Measurements from ENCODE around the gene POLD4. TPM values are rescaled to one million over a fixed set of nuclear protein-coding genes. Genes with fewer than 3 reads are reported as not detected.
A peak's percentile ranks its signal among the peaks of the same experiment; 100 is the strongest.

Gene POLD4
- total RNA-seq, 1 donor from 2014 or later, result 69.3 TPM

GRCh38 chr11:67301313-67301921 lies 51.9 kb downstream of the POLD4 start:
- H3K36me3 ChIP-seq, result peaks cover 42% of the 10 kb centered on the region
- H3K27me3 ChIP-seq, result no peaks in the 10 kb centered on the region
- ATAC-seq (no peak), DNase-seq (peak; percentile 66)
- no peak for TF ChIP-seq CTCF (IDR thresholded peaks at IDR 0.05)
- H3K4me1 ChIP-seq, result peaks cover 25% of the 10 kb centered on the region
- no peak overlapping the region for H3K4me3 ChIP-seq
- H3K9me3 ChIP-seq, result no peaks in the 10 kb centered on the region
- H3K27ac ChIP-seq, result peak overlapping the region; percentile 86
- intact Hi-C loops (cut with DNase I), result no loop called here

Other genes starting within 250 kb of the POLD4 start
- gene KDM2A, start 234.3 kb downstream of the POLD4 start, total RNA-seq, result 79.5 TPM
- gene GRK2, start 87.1 kb downstream of the POLD4 start, total RNA-seq, result 98.4 TPM
- 59.4 TPM for gene ANKRD13D, start 64.2 kb downstream of the POLD4 start, total RNA-seq
- 36.4 TPM for gene SSH3, start 50.0 kb downstream of the POLD4 start, total RNA-seq
- gene CLCF1, start 20.1 kb upstream of the POLD4 start, total RNA-seq, result 4.0 TPM
- 20.7 TPM for gene RAD9A, start 38.4 kb upstream of the POLD4 start, total RNA-seq
- 134 TPM for gene PPP1CA, start 48.3 kb upstream of the POLD4 start, total RNA-seq
- 26.8 TPM for gene TBC1D10C, start 50.5 kb upstream of the POLD4 start, total RNA-seq
- 2.7 TPM for gene CARNS1, start 62.1 kb upstream of the POLD4 start, total RNA-seq
- gene RPS6KB2, start 74.9 kb upstream of the POLD4 start, total RNA-seq, result 40.0 TPM
- gene PTPRCAP, start 84.1 kb upstream of the POLD4 start, total RNA-seq, result 17.7 TPM
- gene CORO1B, start 89.9 kb upstream of the POLD4 start, total RNA-seq, result 132 TPM
- gene GPR152, start 99.2 kb upstream of the POLD4 start, total RNA-seq, result not detected
- gene CABP4, start 101.8 kb upstream of the POLD4 start, total RNA-seq, result 3.2 TPM
- 46.9 TPM for gene TMEM134, start 115.7 kb upstream of the POLD4 start, total RNA-seq
- gene AIP, start 129.5 kb upstream of the POLD4 start, total RNA-seq, result 87.0 TPM
- 38.2 TPM for gene PITPNM1, start 151.8 kb upstream of the POLD4 start, total RNA-seq
- 84.2 TPM for gene CDK2AP2, start 154.6 kb upstream of the POLD4 start, total RNA-seq
- not detected for gene CABP2, start 169.9 kb upstream of the POLD4 start, total RNA-seq
- gene GSTP1, start 230.3 kb upstream of the POLD4 start, total RNA-seq, result 751 TPM